Spleen (tissue), 7 donors: ENCODE results near the gene LMF1.

Experiments
- POLR2A ChIP-seq, 3 donors: fragments of 450-650 bp; IDR thresholded peaks; one replicate each; pipeline ENCODE4 v1.5.1; 2017; ENCODE audit warnings: antibody characterized with exemption in 3 of 3, mild to moderate bottlenecking in 1 of 3
- POLR2AphosphoS5 ChIP-seq, 3 donors: sonication (generic); formaldehyde crosslinking; IDR thresholded peaks; one replicate each; pipeline ENCODE4 v1.5.1; 2017; ENCODE audit warnings: antibody characterized with exemption in 3 of 3
- TF ChIP-seq, protein P1 (sequence below), 11 experiments: fragments of 200-600 bp in 7 of 11; fragments of 450-650 bp in 4 of 11; sonication (generic) in 4 of 11; IDR thresholded peaks in 8 of 11; conservative IDR thresholded peaks in 3 of 11; 1 replicate in 7 of 11; 2 replicates in 4 of 11; pipeline versions ENCODE4 v1.4.0 to v1.8.0; 2016 to 2021; ENCODE audit warnings: antibody characterized with exemption in 11 of 11, inconsistent platforms in 4 of 11, mild to moderate bottlenecking in 1 of 11
- donor health status: DM: no; HTN: no; CAD: no; lungs with moderate emphysema.
- donor health status: DM: no; HTN: no; CAD: no.
- donor health status: DM: no; HTN: no; CAD: no.

DNA sequence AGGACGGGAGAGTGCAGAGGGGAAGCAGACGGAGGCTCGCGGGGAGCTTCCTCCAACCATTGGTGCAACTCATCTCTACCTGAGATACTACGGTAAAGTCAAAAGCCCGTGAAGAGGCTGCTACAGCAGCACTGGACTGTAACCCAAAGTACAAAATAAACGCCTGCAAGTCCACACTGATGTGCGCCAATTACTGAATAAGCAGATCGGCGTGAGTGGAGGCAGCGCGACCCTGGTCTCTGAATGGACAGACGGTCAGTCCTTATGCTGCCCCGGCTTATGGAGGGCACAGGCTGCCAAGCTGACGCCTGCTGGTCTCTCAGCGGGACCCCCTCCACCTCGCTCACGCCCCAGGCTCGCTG lies 58.5 kb downstream of the LMF1 start:
- TF ChIP-seq, protein P1, sequence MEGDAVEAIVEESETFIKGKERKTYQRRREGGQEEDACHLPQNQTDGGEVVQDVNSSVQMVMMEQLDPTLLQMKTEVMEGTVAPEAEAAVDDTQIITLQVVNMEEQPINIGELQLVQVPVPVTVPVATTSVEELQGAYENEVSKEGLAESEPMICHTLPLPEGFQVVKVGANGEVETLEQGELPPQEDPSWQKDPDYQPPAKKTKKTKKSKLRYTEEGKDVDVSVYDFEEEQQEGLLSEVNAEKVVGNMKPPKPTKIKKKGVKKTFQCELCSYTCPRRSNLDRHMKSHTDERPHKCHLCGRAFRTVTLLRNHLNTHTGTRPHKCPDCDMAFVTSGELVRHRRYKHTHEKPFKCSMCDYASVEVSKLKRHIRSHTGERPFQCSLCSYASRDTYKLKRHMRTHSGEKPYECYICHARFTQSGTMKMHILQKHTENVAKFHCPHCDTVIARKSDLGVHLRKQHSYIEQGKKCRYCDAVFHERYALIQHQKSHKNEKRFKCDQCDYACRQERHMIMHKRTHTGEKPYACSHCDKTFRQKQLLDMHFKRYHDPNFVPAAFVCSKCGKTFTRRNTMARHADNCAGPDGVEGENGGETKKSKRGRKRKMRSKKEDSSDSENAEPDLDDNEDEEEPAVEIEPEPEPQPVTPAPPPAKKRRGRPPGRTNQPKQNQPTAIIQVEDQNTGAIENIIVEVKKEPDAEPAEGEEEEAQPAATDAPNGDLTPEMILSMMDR (IDR thresholded peaks at IDR 0.05 in 8 of 11, conservative IDR thresholded peaks at IDR 0.05 in 3 of 11), result no peak
- no peak for TF ChIP-seq POLR2A (IDR thresholded peaks at IDR 0.05)
- TF ChIP-seq POLR2AphosphoS5 (IDR thresholded peaks at IDR 0.05), result no peak
